Esophagus squamous epithelium (tissue), 5 donors: Measurements from ENCODE around the gene ADAMTS13. TPM values are rescaled to one million over a fixed set of nuclear protein-coding genes. Genes with fewer than 3 reads are reported as not detected.
A peak's percentile ranks its signal among the peaks of the same experiment; 100 is the strongest.

Source experiments
- DNase-seq: peaks from one replicate; lab custom pipeline; 2025; lab: John Stamatoyannopoulos, UW
- H3K27ac ChIP-seq, 4 donors: fragments of 200-600 bp; sonication (generic); one replicate each; pipeline ENCODE4 v1.5.1; 2016 to 2019; ENCODE audit warnings: mild to moderate bottlenecking in 1 of 4
- H3K27me3 ChIP-seq, 4 donors: fragments of 200-600 bp; sonication (generic); 1 replicate in 3 of 4; 2 replicates in 1 of 4; pipeline versions ENCODE4 v1.5.1 to v1.6.0; 2017 to 2021; ENCODE audit warnings: antibody characterized with exemption in 1 of 4
- H3K36me3 ChIP-seq, 3 donors: fragments of 200-600 bp; sonication (generic); one replicate each; pipeline ENCODE4 v1.5.1; 2016 to 2019
- H3K4me1 ChIP-seq, 3 donors: fragments of 200-600 bp; sonication (generic); one replicate each; pipeline ENCODE4 v1.5.1; 2017 to 2019
- H3K4me3 ChIP-seq, 4 donors: fragments of 200-600 bp; sonication (generic); 1 replicate in 3 of 4; 2 replicates in 1 of 4; pipeline ENCODE4 v1.5.1; 2016 to 2019; ENCODE audit warnings: mild to moderate bottlenecking in 2 of 4, moderate library complexity in 1 of 4
- H3K9me3 ChIP-seq, 3 donors: fragments of 200-600 bp; sonication (generic); one replicate each; pipeline ENCODE4 v1.5.1; 2016 to 2019
- CTCF ChIP-seq, 6 experiments: fragments of 450-650 bp in 4 of 6; fragments of 200-600 bp in 2 of 6; sonication (generic) in 2 of 6; IDR thresholded peaks; one replicate each; pipeline ENCODE4 v1.5.1; 2016 to 2019; ENCODE audit warnings: antibody characterized with exemption in 6 of 6, mild to moderate bottlenecking in 4 of 6, moderate library complexity in 4 of 6
- POLR2A ChIP-seq, 4 donors: fragments of 450-650 bp; IDR thresholded peaks; one replicate each; pipeline ENCODE4 v1.6.1; 2017; ENCODE audit warnings: antibody characterized with exemption in 4 of 4, mild to moderate bottlenecking in 4 of 4, moderate library complexity in 3 of 4
- WGBS, 2 donors: methylation state at CpG; one replicate each; pipeline ENCODE4 v1.1.5; 2018; 5-methylcytosine and 5-hydroxymethylcytosine counted together
- intact Hi-C: fragments of 100-400 bp; cut with DNase I; formaldehyde crosslinking; loops from one replicate; pipeline ENCODE4 v1.15.0; 2022
- total RNA-seq, 4 donors: library from RNA; depleted of rRNA; stranded (reverse); fragments of >200 nt; gene quantifications; one replicate each; pipeline ENCODE4 v1.1.0, GENCODE V29; 2016
- donor health status: DM: yes; HTN: yes; CAD: no.

Gene ADAMTS13
- total RNA-seq, 4 donors from 2014 or later, result 0.21 to 2.5 (median 0.33) TPM

GRCh38 chr9:133400292-133400691, 21.9 kb upstream of the ADAMTS13 start:
- intact Hi-C loops, result no loop called here
- DNase-seq, result no peak

GRCh38 chr9:133401588-133401987, 20.6 kb upstream of the ADAMTS13 start:
- WGBS, 2 donors, result 71 to 100% methylated on average over 1 to 3 of the region's 6 CpGs
- Histone ChIP-seq H3K27me3 (peaks cover 0 to 20% (median 0%) of the 10 kb centered on the region in 4 donors), H3K27ac (no peak overlapping the region), H3K4me1 (peaks cover 0 to 9% (median 0%) of the 10 kb centered on the region in 3 donors), H3K9me3 (no peaks in the 10 kb centered on the region), H3K4me3 (no peak overlapping the region), H3K36me3 (peaks cover 9 to 49% (median 11%) of the 10 kb centered on the region in 3 donors)
- no peak for DNase-seq
- intact Hi-C loops, result no loop called here
- TF ChIP-seq POLR2A (IDR thresholded peaks at IDR 0.05) (no peak), CTCF (IDR thresholded peaks at IDR 0.05) (no peak)

More at GRCh38 chr9:133400292-133400691, 21.9 kb upstream of the ADAMTS13 start:
- H3K27ac ChIP-seq, result no peak overlapping the region
- no peak overlapping the region for H3K4me3 ChIP-seq
- peaks cover 0 to 9% (median 0%) of the 10 kb centered on the region in 3 donors for H3K4me1 ChIP-seq
- TF ChIP-seq CTCF (IDR thresholded peaks at IDR 0.05) (no peak), POLR2A (IDR thresholded peaks at IDR 0.05) (no peak)
- H3K27me3 ChIP-seq, result peaks cover 0 to 27% (median 0%) of the 10 kb centered on the region in 4 donors
- peaks cover 4 to 36% (median 6%) of the 10 kb centered on the region in 3 donors for H3K36me3 ChIP-seq
- H3K9me3 ChIP-seq, result no peaks in the 10 kb centered on the region
- 96% methylated on average over 4 of the region's 12 CpGs; no CpG with 5 or more reads in 1 of the 2 donors for WGBS, 2 donors

GRCh38 chr9:133402689-133403088, 19.5 kb upstream of the ADAMTS13 start:
- intact Hi-C loops, result no loop called here
- Histone ChIP-seq H3K4me1 (peaks cover 0 to 9% (median 0%) of the 10 kb centered on the region in 3 donors), H3K9me3 (no peaks in the 10 kb centered on the region), H3K27ac (no peak overlapping the region), H3K4me3 (no peak overlapping the region), H3K27me3 (peaks cover 0 to 9% (median 0%) of the 10 kb centered on the region in 4 donors), H3K36me3 (peaks cover 13 to 60% (median 14%) of the 10 kb centered on the region in 3 donors)
- 74 to 80% methylated on average over 1 to 3 of the region's 7 CpGs for WGBS, 2 donors
- TF ChIP-seq CTCF (IDR thresholded peaks at IDR 0.05), result no peak
- DNase-seq, result no peak

GRCh38 chr9:133403766-133404453, 18.3 kb upstream of the ADAMTS13 start:
- TF ChIP-seq CTCF (IDR thresholded peaks at IDR 0.05), result peak; percentile 52 to 90 (median 66)
- no peak for TF ChIP-seq POLR2A (IDR thresholded peaks at IDR 0.05)
- Histone ChIP-seq H3K27ac (no peak overlapping the region), H3K27me3 (no peaks in the 10 kb centered on the region), H3K4me3 (no peak overlapping the region), H3K36me3 (peaks cover 13 to 72% (median 23%) of the 10 kb centered on the region in 3 donors), H3K4me1 (peaks cover 0 to 9% (median 0%) of the 10 kb centered on the region in 3 donors), H3K9me3 (no peaks in the 10 kb centered on the region)
- no peak for DNase-seq
- 62 to 70% methylated on average over 9 to 10 of the region's 16 CpGs for WGBS, 2 donors
- intact Hi-C loops, result no loop called here

GRCh38 chr9:133404454-133405002, 17.6 kb upstream of the ADAMTS13 start:
- Histone ChIP-seq H3K9me3 (no peaks in the 10 kb centered on the region), H3K36me3 (peaks cover 13 to 78% (median 29%) of the 10 kb centered on the region in 3 donors), H3K27me3 (no peaks in the 10 kb centered on the region), H3K27ac (no peak overlapping the region), H3K4me1 (peaks cover 0 to 6% (median 0%) of the 10 kb centered on the region in 3 donors), H3K4me3 (no peak overlapping the region)
- intact Hi-C loops, result loop anchor here (5.0 kb wide), 1 partner anchor 83 kb away; no protein-coding TSS in a partner anchor
- 74 to 88% methylated on average over 2 to 4 of the region's 12 CpGs for WGBS, 2 donors
- no peak for TF ChIP-seq CTCF (IDR thresholded peaks at IDR 0.05)
- no peak for TF ChIP-seq POLR2A (IDR thresholded peaks at IDR 0.05)
- no peak for DNase-seq
